HFF-Myc (cell line): ENCODE results near the gene ZDHHC8.

Source experiments
- DNase-seq: peaks from one replicate; pipeline ENCODE4 v3.0.0-alpha.2; 2011; ENCODE audit warnings: low read depth; ENCODE audit errors: extremely low read depth
- H3K4me3 ChIP-seq: replicated peaks from 2 replicates; pipeline ENCODE4 v1.5.1; 2011; ENCODE audit warnings: low read depth, mild to moderate bottlenecking, control low read depth, low read length
- TF ChIP-seq, protein P1 (sequence below): IDR thresholded peaks from 2 replicates; pipeline ENCODE4 v1.5.1; 2012; ENCODE audit warnings: mild to moderate bottlenecking, low read depth, low read length, control low read depth; ENCODE audit errors: missing control alignments

The ZDHHC8 gene

DNA sequence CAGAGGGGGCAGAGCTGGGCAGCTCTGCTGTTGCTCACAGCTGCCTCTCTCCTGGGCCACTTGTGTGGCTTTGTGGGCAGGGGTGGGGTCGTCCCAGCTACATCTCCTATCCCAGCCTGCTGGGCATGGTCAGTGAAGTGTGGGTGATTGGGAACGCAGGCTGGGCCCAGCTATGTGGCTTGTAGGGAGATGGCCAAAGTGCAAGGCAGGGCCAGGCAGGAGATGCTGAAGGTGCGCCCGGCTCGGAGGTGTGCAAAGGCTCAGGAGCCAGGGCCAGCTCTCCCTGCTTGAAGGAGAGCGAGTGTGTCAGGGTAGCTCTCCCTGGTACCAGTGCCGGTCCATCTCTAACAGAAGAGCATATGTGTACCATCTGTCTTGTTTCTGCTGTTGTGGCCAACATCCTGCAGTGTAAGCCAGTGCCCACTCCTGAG, 24.1 kb upstream of the ZDHHC8 start:
- TF ChIP-seq, protein P1, sequence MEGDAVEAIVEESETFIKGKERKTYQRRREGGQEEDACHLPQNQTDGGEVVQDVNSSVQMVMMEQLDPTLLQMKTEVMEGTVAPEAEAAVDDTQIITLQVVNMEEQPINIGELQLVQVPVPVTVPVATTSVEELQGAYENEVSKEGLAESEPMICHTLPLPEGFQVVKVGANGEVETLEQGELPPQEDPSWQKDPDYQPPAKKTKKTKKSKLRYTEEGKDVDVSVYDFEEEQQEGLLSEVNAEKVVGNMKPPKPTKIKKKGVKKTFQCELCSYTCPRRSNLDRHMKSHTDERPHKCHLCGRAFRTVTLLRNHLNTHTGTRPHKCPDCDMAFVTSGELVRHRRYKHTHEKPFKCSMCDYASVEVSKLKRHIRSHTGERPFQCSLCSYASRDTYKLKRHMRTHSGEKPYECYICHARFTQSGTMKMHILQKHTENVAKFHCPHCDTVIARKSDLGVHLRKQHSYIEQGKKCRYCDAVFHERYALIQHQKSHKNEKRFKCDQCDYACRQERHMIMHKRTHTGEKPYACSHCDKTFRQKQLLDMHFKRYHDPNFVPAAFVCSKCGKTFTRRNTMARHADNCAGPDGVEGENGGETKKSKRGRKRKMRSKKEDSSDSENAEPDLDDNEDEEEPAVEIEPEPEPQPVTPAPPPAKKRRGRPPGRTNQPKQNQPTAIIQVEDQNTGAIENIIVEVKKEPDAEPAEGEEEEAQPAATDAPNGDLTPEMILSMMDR = no peak
- H3K4me3 ChIP-seq = no peak overlapping the region
- DNase-seq = no peak

DNA sequence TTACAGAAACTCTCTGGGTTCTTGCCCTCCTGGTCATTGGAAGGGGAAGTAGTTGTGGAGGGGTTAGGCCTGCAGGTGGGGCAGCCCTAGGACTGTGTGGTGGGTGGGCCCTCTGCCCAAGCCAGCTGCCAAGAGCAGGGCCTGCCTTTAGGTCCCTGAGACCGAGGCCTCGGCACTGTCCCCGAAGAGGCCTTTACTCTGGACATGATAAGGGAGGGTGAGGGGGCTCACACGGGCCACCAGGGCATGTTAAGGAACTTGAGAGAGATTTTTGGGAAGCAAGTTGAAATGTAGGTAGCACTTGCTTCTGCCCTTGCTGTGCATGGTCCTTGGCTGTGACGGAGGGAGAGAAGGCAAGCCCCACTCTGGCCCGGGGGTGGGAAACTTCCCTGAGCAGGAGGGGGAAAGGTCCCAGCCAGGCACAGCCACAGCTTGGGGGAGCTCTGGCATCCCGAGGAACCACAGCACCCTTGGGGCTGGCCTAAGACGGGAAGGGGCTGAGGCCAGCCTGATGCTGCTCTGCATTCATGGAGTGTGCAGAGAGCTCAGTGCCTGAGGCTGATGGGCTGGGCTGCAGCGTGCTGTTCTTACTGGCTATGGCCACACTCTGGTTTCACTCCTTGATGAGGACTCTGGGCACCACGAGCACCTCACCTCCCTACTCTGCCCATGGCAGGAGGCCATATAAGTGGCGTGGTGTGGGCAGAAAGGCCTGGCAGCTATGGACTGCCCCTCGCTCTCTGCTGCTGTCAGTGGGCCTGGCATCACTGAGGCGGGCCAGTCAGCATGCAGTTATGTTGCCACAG, 23.4 kb upstream of the ZDHHC8 start:
- no peak overlapping the region for H3K4me3 ChIP-seq
- no peak for DNase-seq
- TF ChIP-seq, protein P1 = no peak

DNA sequence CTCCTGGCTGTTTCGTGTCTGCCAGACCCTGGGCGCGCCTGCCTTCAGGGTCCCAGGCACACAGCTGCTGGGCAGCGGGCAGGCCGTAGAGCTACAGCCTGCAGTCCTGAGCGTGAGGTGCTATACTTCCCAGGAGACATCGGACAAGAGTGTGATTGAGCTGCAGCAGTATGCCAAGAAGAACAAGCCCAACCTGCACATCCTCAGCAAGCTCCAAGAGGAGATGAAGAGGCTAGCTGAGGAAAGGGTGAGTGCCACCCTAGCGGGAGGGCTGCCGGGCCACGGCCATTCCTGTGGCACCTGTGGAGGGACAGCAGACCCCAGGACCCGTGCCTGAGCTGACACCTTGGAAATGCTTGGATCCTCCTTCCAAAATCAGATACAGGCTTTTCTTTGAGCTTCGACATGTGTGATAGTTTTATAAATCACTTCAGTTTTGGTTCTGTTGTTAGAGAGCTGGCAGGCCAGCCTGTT, 22.8 kb upstream of the ZDHHC8 start:
- H3K4me3 ChIP-seq = no peak overlapping the region
- no peak for DNase-seq
- TF ChIP-seq, protein P1 = no peak

DNA sequence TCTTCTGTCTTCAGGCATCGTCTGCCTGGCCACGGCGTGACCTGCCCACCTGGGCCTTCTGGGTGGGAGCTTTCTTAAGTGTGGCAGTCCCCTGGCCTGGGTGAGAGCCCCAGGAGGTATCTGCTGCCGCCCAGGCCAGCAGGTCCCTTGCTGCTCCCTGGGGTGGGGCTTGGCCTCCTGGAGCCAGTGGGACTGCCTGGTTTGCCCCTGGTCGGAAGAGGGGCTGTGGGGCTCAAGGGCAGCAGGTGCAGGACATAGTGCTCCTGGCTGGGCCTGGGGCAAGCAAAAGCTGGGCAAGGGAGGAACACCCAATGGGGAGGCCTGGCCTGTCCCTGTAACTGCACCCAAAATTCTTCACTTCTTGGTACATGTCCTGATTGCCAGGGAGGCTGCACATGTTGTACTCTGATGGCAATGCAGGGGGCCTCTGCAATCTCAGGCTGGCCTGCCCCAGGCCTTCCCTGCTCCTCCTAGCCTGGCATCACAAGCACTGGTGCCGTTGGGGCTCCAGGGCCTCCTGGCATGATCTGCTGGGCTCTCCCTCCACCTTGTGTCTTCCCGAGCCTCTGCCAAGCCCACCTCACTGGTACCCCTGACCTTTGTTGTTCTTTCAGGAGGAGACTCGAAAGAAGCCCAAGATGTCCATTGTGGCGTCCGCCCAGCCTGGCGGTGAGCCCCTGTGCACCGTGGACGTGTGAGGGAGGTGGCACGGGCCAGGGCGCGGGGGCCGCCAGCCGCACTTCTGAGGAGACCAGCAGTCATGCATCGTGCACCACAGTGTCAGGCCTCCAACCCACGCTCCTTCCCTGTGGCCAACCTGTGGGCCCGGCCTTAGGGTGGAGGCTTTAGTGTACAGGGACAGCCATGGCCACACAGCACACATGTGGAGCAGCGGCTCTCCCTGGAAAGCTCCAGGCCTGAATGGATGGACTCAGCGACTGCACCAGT, 21.9 kb upstream of the ZDHHC8 start:
- TF ChIP-seq, protein P1 = no peak
- no peak overlapping the region for H3K4me3 ChIP-seq
- no peak for DNase-seq

DNA sequence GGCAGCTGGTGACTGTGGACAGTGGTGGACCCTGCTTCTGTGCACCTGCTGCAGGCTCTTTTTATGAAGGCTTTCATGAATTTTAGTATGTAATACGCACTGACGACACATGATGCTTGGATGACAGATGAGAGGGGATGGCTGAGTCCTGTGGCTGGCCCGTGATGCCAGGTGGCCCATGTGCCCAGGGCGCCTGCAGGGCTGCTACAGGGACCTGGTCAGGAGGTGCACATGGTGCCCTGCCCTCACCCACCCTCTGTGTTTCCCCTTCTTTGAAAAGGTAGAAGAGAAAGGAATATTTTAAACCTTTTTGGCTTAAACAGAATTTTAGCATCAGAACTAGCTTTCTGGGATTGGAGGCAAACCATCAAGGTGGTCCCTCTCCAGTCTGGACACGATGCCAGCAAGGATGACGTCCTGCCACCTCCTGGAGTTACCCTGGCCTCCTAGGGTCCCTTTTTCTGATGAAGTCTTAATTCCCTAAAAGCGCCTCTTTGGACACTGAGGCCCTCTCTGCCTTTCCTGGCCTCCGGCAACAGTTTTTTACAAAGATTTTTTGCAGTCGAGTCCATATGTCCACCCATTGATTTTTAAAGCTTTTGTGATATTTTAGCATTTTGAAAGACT, 21.1 kb upstream of the ZDHHC8 start:
- no peak for DNase-seq
- TF ChIP-seq, protein P1 = no peak
- no peak overlapping the region for H3K4me3 ChIP-seq

DNA sequence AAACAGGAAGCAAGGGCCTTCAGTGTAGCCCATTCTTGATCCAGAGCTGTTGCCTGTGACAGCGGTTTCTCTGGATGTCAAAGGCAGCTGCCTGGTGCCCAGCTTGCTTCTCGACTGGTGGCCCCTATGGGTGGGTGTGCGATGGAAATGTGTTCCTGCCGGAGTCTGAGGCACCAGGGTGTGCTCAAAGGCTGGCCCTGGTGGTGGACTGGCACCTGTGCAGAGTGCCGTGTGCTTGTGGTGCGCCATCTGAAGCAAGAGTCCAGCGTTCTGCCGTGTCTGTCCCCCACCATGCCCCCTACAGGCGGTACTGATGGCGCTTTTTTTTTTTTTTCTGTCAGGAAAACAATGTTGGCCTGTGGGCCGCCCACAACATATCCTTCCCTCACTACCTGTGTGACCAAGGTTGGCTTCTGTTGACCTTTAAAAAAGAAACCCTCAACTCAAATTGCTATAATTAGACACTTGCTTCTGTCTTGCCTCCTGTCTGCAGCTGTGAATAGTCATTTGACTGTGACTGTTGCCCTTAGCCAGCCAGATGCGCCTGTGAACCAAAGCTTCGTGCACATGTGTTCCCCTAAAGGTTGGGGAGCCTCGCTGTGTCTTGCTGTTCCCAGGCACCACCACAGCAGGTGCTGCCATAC, 20.4 kb upstream of the ZDHHC8 start:
- DNase-seq = no peak
- TF ChIP-seq, protein P1 = peak; percentile 61
- no peak overlapping the region for H3K4me3 ChIP-seq
